ENCODE measurements around the gene IL22RA1.

The IL22RA1 gene

DNA sequence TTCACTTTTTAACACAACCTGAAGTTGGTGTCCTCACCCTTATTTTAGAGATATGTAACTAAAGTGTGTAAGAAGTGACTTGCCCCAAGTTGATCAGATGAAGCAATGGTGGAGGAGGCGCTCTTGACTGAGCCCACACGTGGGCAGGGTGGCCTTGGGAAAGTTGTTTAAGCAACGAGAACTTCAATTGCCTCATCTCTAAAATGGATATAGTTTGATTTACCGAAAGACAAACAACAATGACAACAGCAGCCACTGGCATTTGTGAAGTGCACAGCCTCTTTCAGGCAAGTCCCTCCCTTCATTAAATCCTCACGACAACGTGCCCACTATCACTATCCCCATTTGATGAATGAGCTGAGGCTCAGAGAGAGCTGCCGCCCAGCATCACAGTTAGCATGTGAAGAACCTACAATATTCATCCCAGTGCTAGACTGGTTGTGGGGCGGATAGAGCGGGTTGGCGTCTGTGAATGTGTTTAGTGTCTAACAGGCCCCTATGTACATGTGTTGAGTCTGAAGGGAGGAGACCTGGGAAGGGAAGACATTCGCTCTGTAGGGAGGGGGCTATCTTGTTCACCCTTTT is 3.0 kb downstream of the IL22RA1 start:
- in situ Hi-C loops (cut with MboI; ENCODE audit: low sequenced_read_pairs), result no loop called here

- in situ Hi-C loops (cut with MboI; ENCODE audit: low sequenced_read_pairs), result no loop called here
Observed at GRCh38 chr1:24139222-24139489, 3.8 kb downstream of the IL22RA1 start.

GRCh38 chr1:24138476-24139221 is 4.3 kb downstream of the IL22RA1 start:
- in situ Hi-C loops (cut with MboI; ENCODE audit: low sequenced_read_pairs), result no loop called here

DNA sequence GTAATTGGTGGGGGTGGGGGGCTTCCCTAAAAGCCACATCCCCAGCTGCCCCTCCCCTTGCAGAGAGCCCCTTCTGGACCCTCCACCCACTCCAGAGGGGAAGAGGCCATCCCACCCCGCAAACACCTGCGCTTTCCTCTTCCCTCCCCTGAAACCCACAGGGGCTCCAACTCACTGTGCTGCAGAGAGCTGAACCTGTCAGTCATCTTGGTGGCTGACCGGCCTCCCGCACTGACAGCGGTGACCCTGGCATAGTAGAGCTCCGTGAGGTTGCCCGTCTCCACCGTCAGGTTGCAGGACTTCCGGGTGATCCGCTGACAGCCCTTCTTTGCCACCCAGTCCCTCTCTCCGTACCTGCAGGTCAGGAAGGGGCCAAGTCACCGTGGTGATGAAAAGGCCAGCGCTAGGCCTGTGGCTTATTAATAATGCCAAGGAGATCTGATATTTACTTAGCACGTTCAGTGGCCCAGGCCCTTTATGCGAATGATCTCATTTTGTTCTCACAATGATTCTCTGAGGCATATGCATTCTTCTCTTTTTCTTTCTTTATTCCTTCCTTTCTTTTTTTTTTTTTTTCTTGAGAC is 5.9 kb downstream of the IL22RA1 start:
- in situ Hi-C loops (cut with MboI; ENCODE audit: low sequenced_read_pairs), result no loop called here

- in situ Hi-C loops (cut with MboI; ENCODE audit: low sequenced_read_pairs), result no loop called here
Observed at GRCh38 chr1:24134376-24134775, 8.6 kb downstream of the IL22RA1 start.

- in situ Hi-C loops (cut with MboI; ENCODE audit: low sequenced_read_pairs), result no loop called here
Observed at GRCh38 chr1:24133819-24134218, 9.1 kb downstream of the IL22RA1 start.

DNA sequence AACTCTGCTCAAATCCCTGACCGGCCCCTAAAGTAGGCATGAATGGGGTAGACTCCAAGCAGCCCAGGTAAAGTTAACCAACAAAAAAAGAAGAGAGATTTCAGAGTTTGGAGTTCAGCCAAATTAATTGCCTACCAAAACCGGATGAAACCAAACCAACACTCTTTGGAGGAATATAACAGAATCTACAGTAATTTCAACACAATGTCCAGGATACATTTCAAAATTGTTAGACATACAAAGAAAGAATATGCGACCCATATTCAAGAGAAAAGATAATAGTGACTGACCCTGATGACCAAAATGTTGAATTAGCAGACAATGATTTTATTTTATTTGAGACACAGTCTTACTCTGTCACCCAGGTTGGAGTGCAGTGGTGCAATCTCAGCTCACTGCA is 12.6 kb downstream of the IL22RA1 start:
- in situ Hi-C loops (cut with MboI; ENCODE audit: low sequenced_read_pairs), result no loop called here

- in situ Hi-C loops (cut with MboI; ENCODE audit: low sequenced_read_pairs), result no loop called here
Observed at GRCh38 chr1:24127801-24128363, 15.1 kb downstream of the IL22RA1 start.

- in situ Hi-C loops (cut with MboI; ENCODE audit: low sequenced_read_pairs), result no loop called here
Observed at GRCh38 chr1:24127134-24127800, 15.7 kb downstream of the IL22RA1 start.

- in situ Hi-C loops (cut with MboI; ENCODE audit: low sequenced_read_pairs), result no loop called here
Observed at GRCh38 chr1:24126672-24127023, 16.3 kb downstream of the IL22RA1 start.

DNA sequence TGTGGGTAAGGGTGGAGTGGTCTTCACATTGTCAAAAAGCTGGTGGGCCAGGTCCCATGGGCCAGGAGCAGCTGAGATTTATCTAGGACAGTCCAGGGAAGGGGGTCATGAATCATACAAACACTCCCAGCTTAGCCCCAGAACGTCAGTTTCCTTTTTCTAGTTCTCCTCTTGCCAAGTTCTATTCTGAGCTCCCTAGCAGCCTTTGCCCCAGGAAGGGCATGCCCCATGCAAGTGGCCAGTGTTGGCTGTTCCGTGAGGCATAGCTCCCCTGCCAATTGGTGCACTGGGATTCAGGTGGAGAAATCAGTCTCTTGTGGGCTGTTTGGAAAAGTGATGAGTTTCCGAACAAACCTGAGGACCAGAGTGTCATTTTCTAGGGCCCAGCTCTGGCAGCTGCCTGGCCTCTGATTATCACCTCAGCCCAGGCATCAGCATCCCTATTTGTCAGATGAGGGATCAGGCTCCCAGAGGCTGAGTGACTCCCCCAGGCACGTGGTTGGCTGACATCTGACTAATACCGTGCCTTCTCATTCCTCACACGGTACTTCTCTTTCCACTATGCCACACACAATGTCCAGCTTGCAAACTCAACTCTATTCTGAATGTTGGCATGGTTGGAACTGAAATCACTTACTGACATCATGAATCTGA is 16.8 kb downstream of the IL22RA1 start:
- in situ Hi-C loops (cut with MboI; ENCODE audit: low sequenced_read_pairs), result no loop called here

- in situ Hi-C loops (cut with MboI; ENCODE audit: low sequenced_read_pairs), result no loop called here
Observed at GRCh38 chr1:24125456-24125855, 17.5 kb downstream of the IL22RA1 start.

GRCh38 chr1:24124980-24125379 is 18.0 kb downstream of the IL22RA1 start:
- in situ Hi-C loops (cut with MboI; ENCODE audit: low sequenced_read_pairs), result no loop called here

DNA sequence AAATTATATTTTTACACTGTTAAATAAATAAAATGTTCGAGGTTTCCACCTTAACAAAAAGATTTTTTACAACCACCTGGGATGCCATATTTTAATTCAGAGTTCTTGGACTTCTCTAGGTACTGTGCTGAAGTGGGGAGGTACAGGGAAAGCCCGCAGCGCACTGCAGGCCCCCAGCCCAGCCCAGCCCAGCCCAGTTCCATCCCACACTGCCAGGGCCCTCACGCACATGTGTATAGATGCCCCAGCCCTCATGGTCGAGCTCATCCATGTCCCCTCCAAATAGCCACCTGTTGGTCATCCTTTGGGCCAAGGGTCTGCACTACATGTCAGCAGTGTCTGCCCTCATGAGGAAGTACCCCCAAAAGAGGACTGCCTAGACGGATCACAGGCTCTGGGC is 19.3 kb downstream of the IL22RA1 start:
- in situ Hi-C loops (cut with MboI; ENCODE audit: low sequenced_read_pairs), result no loop called here

- in situ Hi-C loops (cut with MboI; ENCODE audit: low sequenced_read_pairs), result no loop called here
Observed at GRCh38 chr1:24122776-24123175, 20.2 kb downstream of the IL22RA1 start.

DNA sequence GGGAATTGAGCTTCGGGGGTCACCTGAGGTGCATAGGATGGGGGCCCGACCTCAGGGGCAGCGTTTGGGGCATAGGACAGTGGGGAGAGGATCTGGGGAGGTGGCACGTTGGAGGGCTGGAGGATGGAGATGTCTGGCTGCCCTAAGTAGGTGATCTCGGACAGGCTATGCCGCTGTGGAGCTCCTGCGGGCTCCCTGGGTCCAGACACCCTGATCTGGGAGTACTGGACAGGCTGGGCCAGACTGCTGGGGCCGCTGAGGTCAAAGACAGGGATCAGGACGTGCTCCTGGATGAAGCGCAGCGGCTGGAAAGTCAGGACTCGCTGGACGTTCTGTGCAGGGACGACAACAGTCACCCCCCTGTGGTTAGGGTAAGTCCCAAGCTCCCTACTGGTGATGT is 21.5 kb downstream of the IL22RA1 start:
- in situ Hi-C loops (cut with MboI; ENCODE audit: low sequenced_read_pairs), result no loop called here

DNA sequence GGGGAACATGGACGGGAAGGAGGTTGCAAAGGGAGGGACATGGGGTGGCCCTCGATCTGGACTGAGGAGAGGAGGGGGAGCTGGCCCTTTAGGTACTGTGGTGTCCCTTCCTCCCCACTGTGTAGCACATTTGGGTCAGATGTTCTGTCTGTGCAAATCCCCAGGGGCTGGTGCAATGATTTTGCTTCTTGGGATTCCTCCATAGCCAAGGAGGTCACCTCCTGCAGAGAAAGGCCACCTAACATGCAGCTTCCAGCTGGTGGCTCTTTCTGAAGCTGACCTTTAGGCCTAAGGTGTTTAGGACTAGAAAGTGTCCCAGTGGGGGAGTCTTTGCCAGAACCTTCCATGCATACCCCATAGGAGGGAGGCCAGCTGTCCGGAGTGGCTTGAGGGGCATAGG is 22.0 kb downstream of the IL22RA1 start:
- in situ Hi-C loops (cut with MboI; ENCODE audit: low sequenced_read_pairs), result no loop called here

GRCh38 chr1:24119859-24120756 is 22.8 kb downstream of the IL22RA1 start:
- in situ Hi-C loops (cut with MboI; ENCODE audit: low sequenced_read_pairs), result no loop called here

DNA sequence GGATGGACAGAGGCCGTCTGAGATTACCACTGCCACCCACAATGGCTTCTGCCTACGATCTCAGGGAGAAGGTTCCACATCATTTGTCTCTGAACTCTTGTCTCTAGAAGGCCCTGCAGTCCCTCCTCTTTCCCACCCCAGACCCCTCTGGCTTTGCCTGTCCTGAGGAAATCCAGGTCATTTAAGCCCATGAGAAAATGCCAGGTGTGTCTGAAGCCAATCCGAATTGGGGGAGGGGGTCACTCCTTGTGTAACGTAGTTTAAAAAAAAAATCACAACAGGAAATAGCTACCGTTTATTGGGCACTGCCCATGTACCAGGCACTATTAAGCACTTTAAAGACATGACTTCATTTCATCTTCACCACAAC is 23.5 kb downstream of the IL22RA1 start:
- in situ Hi-C loops (cut with MboI; ENCODE audit: low sequenced_read_pairs), result no loop called here

DNA sequence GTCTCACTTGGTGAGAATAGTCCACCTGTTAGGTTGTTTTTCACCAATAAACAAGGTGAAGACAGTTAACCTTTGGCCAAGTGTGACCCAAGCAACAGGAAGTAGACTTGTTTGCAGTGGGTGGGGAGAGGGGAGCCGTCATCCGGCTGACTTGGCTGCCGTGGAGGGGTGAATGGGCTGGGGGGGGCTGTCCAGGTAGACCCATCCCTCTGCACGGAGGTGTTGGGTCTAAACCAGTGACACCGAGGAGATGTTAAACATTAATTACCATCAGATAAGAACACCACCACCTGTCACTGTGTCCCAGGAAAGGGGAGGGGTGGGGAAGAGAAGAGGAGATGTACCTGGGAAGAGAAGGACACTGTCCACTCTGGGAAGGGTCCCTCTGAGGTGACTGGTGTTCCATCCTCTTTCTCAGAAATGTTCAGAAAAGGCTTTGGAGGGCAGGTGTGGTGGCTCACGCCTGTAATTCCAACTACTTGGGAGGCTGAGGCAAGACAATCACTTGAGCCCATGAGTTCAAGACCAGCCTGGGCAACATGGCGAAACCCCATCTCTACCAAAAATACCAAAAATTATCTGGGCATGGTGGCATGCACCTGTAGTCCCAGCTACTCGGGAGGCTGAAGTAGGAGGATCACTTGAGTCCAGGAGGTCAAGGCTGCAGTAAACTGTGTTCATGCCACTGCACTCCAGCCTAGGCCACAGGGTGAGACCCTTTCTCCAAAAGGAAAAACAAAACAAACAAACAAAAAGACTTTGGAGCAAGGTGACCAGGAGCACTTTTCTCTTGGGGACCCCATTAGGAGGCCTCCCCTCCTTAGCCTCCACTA is 24.3 kb downstream of the IL22RA1 start:
- in situ Hi-C loops (cut with MboI; ENCODE audit: low sequenced_read_pairs), result no loop called here

Data from HL-60/S4 (cell line).